ENCODE data around the gene NTRK2.

GRCh38 chr9:84670138-84671041, 861 bp downstream of the NTRK2 start:
- no peak for TF ChIP-seq POLR2A (IDR thresholded peaks at IDR 0.05; ENCODE audit: low read depth, low read length)
- TF ChIP-seq POLR2AphosphoS5 (IDR thresholded peaks at IDR 0.05; ENCODE audit: low read depth, low read length): no peak
- no peak for TF ChIP-seq SPI1 (IDR thresholded peaks at IDR 0.05; ENCODE audit: low read depth, low read length)
- TF ChIP-seq POU2F2 (IDR thresholded peaks at IDR 0.05; ENCODE audit: low read depth, low read length): no peak

Measured in GM12891 (cell line).